Measurements from ENCODE around the gene DNAJC9.

Gene DNAJC9

DNA sequence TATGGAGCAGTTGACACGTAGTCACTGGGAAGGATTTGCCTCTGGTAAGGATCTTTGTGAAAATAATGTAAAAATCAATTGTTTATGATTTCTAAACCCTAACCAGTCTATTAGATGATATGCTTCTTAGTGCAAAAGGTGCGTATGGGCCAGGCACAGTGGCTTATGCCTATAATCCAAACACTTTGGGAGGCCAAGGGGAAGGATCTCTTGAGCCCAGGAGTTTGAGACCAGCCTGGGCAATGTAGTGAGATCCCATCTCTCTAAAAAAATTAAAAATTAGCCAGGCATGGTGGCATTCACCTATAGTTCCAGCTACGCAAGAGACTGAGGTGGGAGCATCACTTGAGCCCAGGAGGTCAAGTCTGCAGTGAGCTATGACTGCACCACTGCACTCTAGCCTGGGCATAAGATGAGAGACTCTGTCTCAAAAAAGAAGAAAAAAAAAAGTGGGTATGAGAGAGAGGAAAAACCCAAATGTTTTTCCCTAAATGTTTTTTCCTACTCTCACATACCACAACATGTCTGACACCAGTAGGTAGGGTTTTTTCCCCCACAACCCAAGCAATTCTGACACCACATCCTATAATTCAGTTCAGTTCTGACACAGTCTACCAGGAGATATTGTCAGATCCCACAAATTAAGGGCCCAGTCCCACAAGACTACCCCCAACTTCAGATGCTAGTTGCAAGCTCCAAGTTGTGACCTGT, 36.5 kb downstream of the DNAJC9 start:
- Histone ChIP-seq H2BK5ac (ENCODE audit: low read depth, low read length, poor library complexity) (no peak overlapping the region), H3K4me2 (ENCODE audit: low read length) (no peak overlapping the region)

GRCh38 chr10:73209705-73210104, 37.4 kb downstream of the DNAJC9 start:
- Histone ChIP-seq H2AK5ac (ENCODE audit: low read length) (no peak overlapping the region), H3K79me1 (ENCODE audit: low read length) (no peaks in the 10 kb centered on the region), H3K79me2 (ENCODE audit: control insufficient read depth, insufficient read depth, low read length, poor library complexity) (no peaks in the 10 kb centered on the region), H2AFZ (ENCODE audit: insufficient read depth, low read length, poor library complexity) (no peak overlapping the region), H3K4ac (ENCODE audit: low read depth, low read length) (no peak overlapping the region), H3K4me3 (ENCODE audit: low read depth, low read length) (no peak overlapping the region), H3K4me2 (ENCODE audit: low read length) (no peak overlapping the region), H3K18ac (ENCODE audit: low read length) (no peak overlapping the region), H2BK12ac (ENCODE audit: low read length) (no peak overlapping the region), H2BK120ac (ENCODE audit: insufficient read depth, low read length, poor library complexity) (no peak overlapping the region), H3K36me3 (ENCODE audit: control insufficient read depth in 1 of 2, insufficient read depth in 2 of 2, low read length in 2 of 2) (peaks cover 6 to 9% of the 10 kb centered on the region in 2 experiments), H2BK5ac (ENCODE audit: low read depth, low read length, poor library complexity) (no peak overlapping the region), H3K9me3 (ENCODE audit: insufficient read depth, low read depth, low read length) (peaks cover 2% of the 10 kb centered on the region), H4K91ac (ENCODE audit: low read depth, low read length) (no peak overlapping the region), H3K27ac (ENCODE audit: low read depth, low read length) (no peak overlapping the region), H3K14ac (ENCODE audit: low read length) (no peak overlapping the region), H3K9ac (ENCODE audit: low read length) (no peak overlapping the region), H4K12ac (ENCODE audit: low read depth, low read length) (no peak overlapping the region), H3K4me1 (ENCODE audit: control insufficient read depth in 1 of 2, insufficient read depth in 2 of 2, low read length in 2 of 2) (no peaks in the 10 kb centered on the region), H3K23ac (ENCODE audit: low read length) (no peak overlapping the region), H4K8ac (ENCODE audit: low read depth, low read length) (no peak overlapping the region), H3K27me3 (ENCODE audit: insufficient read depth, low read length) (no peaks in the 10 kb centered on the region)
- no CpG with 5 or more reads among the region's 1 CpG for WGBS (ENCODE audit: extremely low coverage, insufficient coverage, insufficient read length)
- DNase-seq, result no peak

More for the DNA sequence above, 36.5 kb downstream of the DNAJC9 start:
- Histone ChIP-seq H3K9ac (ENCODE audit: low read length) (no peak overlapping the region), H3K4me3 (ENCODE audit: low read depth, low read length) (no peak overlapping the region), H2BK120ac (ENCODE audit: insufficient read depth, low read length, poor library complexity) (no peak overlapping the region), H2BK12ac (ENCODE audit: low read length) (no peak overlapping the region), H2AFZ (ENCODE audit: insufficient read depth, low read length, poor library complexity) (no peak overlapping the region), H2AK5ac (ENCODE audit: low read length) (no peak overlapping the region), H3K9me3 (ENCODE audit: insufficient read depth, low read depth, low read length) (peaks cover 2% of the 10 kb centered on the region), H3K4ac (ENCODE audit: low read depth, low read length) (no peak overlapping the region), H3K18ac (ENCODE audit: low read length) (no peak overlapping the region), H4K91ac (ENCODE audit: low read depth, low read length) (no peak overlapping the region), H3K27me3 (ENCODE audit: insufficient read depth, low read length) (no peaks in the 10 kb centered on the region), H3K79me1 (ENCODE audit: low read length) (no peaks in the 10 kb centered on the region), H4K12ac (ENCODE audit: low read depth, low read length) (no peak overlapping the region), H4K8ac (ENCODE audit: low read depth, low read length) (no peak overlapping the region), H3K23ac (ENCODE audit: low read length) (no peak overlapping the region), H3K4me1 (ENCODE audit: control insufficient read depth in 1 of 2, insufficient read depth in 2 of 2, low read length in 2 of 2) (no peaks in the 10 kb centered on the region), H3K27ac (ENCODE audit: low read depth, low read length) (no peak overlapping the region), H3K79me2 (ENCODE audit: control insufficient read depth, insufficient read depth, low read length, poor library complexity) (no peaks in the 10 kb centered on the region), H3K14ac (ENCODE audit: low read length) (no peak overlapping the region), H3K36me3 (ENCODE audit: control insufficient read depth in 1 of 2, insufficient read depth in 2 of 2, low read length in 2 of 2) (peaks cover 6 to 9% of the 10 kb centered on the region in 2 experiments)
- WGBS (ENCODE audit: extremely low coverage, insufficient coverage, insufficient read length), result no CpG with 5 or more reads among the region's 3 CpGs
- DNase-seq, result no peak

GRCh38 chr10:73207883-73208282, 39.2 kb downstream of the DNAJC9 start:
- no peak for DNase-seq
- H4K91ac ChIP-seq (ENCODE audit: low read depth, low read length), result no peak overlapping the region

DNA sequence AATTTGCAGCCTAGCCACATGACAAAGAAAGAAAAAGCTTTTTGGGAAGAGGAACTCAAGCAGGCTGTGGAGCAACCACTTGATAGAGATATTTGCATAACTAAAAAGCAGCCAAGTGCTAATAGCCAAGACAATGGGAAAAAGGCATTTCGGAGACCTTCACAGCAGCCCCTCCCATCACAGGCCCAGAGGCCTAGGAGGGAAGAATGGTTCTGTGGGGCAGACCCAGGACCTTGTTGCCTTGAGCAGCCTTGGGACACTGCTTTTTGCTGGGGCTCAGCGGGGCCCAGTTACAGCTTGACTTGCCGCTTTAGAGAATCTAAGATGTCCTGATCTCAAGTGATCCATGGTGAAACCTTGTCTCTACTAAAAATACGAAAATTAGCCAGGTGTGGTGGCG, 40.7 kb downstream of the DNAJC9 start:
- H3K18ac ChIP-seq (ENCODE audit: low read length), result no peak overlapping the region
- no peak overlapping the region for H3K27ac ChIP-seq (ENCODE audit: low read depth, low read length)
- H3K79me1 ChIP-seq (ENCODE audit: low read length), result no peaks in the 10 kb centered on the region
- peaks cover 2% of the 10 kb centered on the region for H3K9me3 ChIP-seq (ENCODE audit: insufficient read depth, low read depth, low read length)
- H4K91ac ChIP-seq (ENCODE audit: low read depth, low read length), result no peak overlapping the region
- H3K27me3 ChIP-seq (ENCODE audit: insufficient read depth, low read length), result no peaks in the 10 kb centered on the region
- no peak for DNase-seq
- no peak overlapping the region for H2AFZ ChIP-seq (ENCODE audit: insufficient read depth, low read length, poor library complexity)
- no peaks in the 10 kb centered on the region for H3K4me1 ChIP-seq (ENCODE audit: control insufficient read depth in 1 of 2, insufficient read depth in 2 of 2, low read length in 2 of 2)
- H3K4me2 ChIP-seq (ENCODE audit: low read length), result no peak overlapping the region
- peaks cover 6 to 9% of the 10 kb centered on the region in 2 experiments for H3K36me3 ChIP-seq (ENCODE audit: control insufficient read depth in 1 of 2, insufficient read depth in 2 of 2, low read length in 2 of 2)
- no peak overlapping the region for H2AK5ac ChIP-seq (ENCODE audit: low read length)
- no peak overlapping the region for H4K12ac ChIP-seq (ENCODE audit: low read depth, low read length)
- no peak overlapping the region for H3K9ac ChIP-seq (ENCODE audit: low read length)
- WGBS (ENCODE audit: extremely low coverage, insufficient coverage, insufficient read length), result no CpG with 5 or more reads among the region's 5 CpGs
- no peak overlapping the region for H2BK5ac ChIP-seq (ENCODE audit: low read depth, low read length, poor library complexity)
- H3K79me2 ChIP-seq (ENCODE audit: control insufficient read depth, insufficient read depth, low read length, poor library complexity), result no peaks in the 10 kb centered on the region
- no peak overlapping the region for H3K23ac ChIP-seq (ENCODE audit: low read length)
- no peak overlapping the region for H4K8ac ChIP-seq (ENCODE audit: low read depth, low read length)
- H2BK12ac ChIP-seq (ENCODE audit: low read length), result no peak overlapping the region
- H3K14ac ChIP-seq (ENCODE audit: low read length), result no peak overlapping the region
- H3K4me3 ChIP-seq (ENCODE audit: low read depth, low read length), result no peak overlapping the region
- H3K4ac ChIP-seq (ENCODE audit: low read depth, low read length), result no peak overlapping the region
- H2BK120ac ChIP-seq (ENCODE audit: insufficient read depth, low read length, poor library complexity), result no peak overlapping the region

More at GRCh38 chr10:73207883-73208282, 39.2 kb downstream of the DNAJC9 start:
- Histone ChIP-seq H3K9ac (ENCODE audit: low read length) (no peak overlapping the region), H3K27me3 (ENCODE audit: insufficient read depth, low read length) (no peaks in the 10 kb centered on the region), H2AK5ac (ENCODE audit: low read length) (no peak overlapping the region), H3K14ac (ENCODE audit: low read length) (no peak overlapping the region), H3K4me1 (ENCODE audit: control insufficient read depth in 1 of 2, insufficient read depth in 2 of 2, low read length in 2 of 2) (no peaks in the 10 kb centered on the region), H2BK12ac (ENCODE audit: low read length) (no peak overlapping the region), H2AFZ (ENCODE audit: insufficient read depth, low read length, poor library complexity) (no peak overlapping the region), H3K36me3 (ENCODE audit: control insufficient read depth in 1 of 2, insufficient read depth in 2 of 2, low read length in 2 of 2) (peaks cover 6 to 9% of the 10 kb centered on the region in 2 experiments), H4K8ac (ENCODE audit: low read depth, low read length) (no peak overlapping the region), H2BK120ac (ENCODE audit: insufficient read depth, low read length, poor library complexity) (no peak overlapping the region), H3K9me3 (ENCODE audit: insufficient read depth, low read depth, low read length) (peaks cover 2% of the 10 kb centered on the region), H3K23ac (ENCODE audit: low read length) (no peak overlapping the region), H3K79me2 (ENCODE audit: control insufficient read depth, insufficient read depth, low read length, poor library complexity) (no peaks in the 10 kb centered on the region), H3K4me2 (ENCODE audit: low read length) (no peak overlapping the region), H4K12ac (ENCODE audit: low read depth, low read length) (no peak overlapping the region), H3K18ac (ENCODE audit: low read length) (no peak overlapping the region), H2BK5ac (ENCODE audit: low read depth, low read length, poor library complexity) (no peak overlapping the region), H3K27ac (ENCODE audit: low read depth, low read length) (no peak overlapping the region), H3K4ac (ENCODE audit: low read depth, low read length) (no peak overlapping the region), H3K4me3 (ENCODE audit: low read depth, low read length) (no peak overlapping the region), H3K79me1 (ENCODE audit: low read length) (no peaks in the 10 kb centered on the region)
- WGBS (ENCODE audit: extremely low coverage, insufficient coverage, insufficient read length), result no CpG with 5 or more reads among the region's 2 CpGs
